GM12878 (cell line): ENCODE data around the gene IRF9. TPM values are rescaled to one million over a fixed set of nuclear protein-coding genes. Genes with fewer than 3 reads are reported as not detected.

Source experiments
- ATF3 ChIP-seq: IDR thresholded peaks from 2 replicates; pipeline ENCODE4 v1.6.1; 2011; ENCODE audit warnings: low read depth, mild to moderate bottlenecking, low read length, moderate library complexity, borderline replicate concordance; ENCODE audit errors: extremely low read depth
- CBX3 ChIP-seq: fragments of 200-600 bp; sonication (generic); IDR thresholded peaks from 2 replicates; pipeline ENCODE4 v1.6.1; 2016; ENCODE audit warnings: low read depth, borderline replicate concordance
- FOXK2 ChIP-seq: fragments of 450-650 bp; IDR thresholded peaks from 2 replicates; pipeline ENCODE4 v1.6.1; 2017; ENCODE audit warnings: mild to moderate bottlenecking, moderate library complexity
- MEF2B ChIP-seq: fragments of 450-650 bp; IDR thresholded peaks from 2 replicates; pipeline ENCODE4 v1.6.1; 2018; ENCODE audit warnings: mild to moderate bottlenecking, moderate library complexity; ENCODE audit not compliant: partially characterized antibody, poor library complexity, severe bottlenecking
- MXI1 ChIP-seq: fragments of 150-350 bp; IDR thresholded peaks from 2 replicates; pipeline ENCODE4 v1.6.1; 2011; ENCODE audit warnings: low read depth, mild to moderate bottlenecking, inconsistent platforms, low read length, improper control_type of control experiment
- NR2C1 ChIP-seq: fragments of 450-650 bp; IDR thresholded peaks from 2 replicates; pipeline ENCODE4 v1.6.1; 2017; ENCODE audit warnings: antibody characterized with exemption, mild to moderate bottlenecking, moderate library complexity
- RCOR1 ChIP-seq: conservative IDR thresholded peaks from 2 replicates; pipeline ENCODE4 v1.6.1; 2012; ENCODE audit warnings: low read depth, low read length, improper control_type of control experiment
- RELB ChIP-seq: fragments of 450-650 bp; IDR thresholded peaks from 2 replicates; pipeline ENCODE4 v1.6.1; 2017; ENCODE audit warnings: low read depth, mild to moderate bottlenecking, moderate library complexity
- SP1 ChIP-seq: IDR thresholded peaks from one replicate; pipeline ENCODE4 v1.6.1; 2011; ENCODE audit warnings: low read depth, low read length
- STAT3 ChIP-seq: IDR thresholded peaks from 2 replicates; pipeline ENCODE4 v1.6.1; 2011; ENCODE audit warnings: low read depth, low read length, improper control_type of control experiment
- ZBTB11 ChIP-seq: fragments of 450-650 bp; formaldehyde crosslinking; IDR thresholded peaks from 2 replicates; pipeline ENCODE4 v1.5.0; 2022; ENCODE audit warnings: mild to moderate bottlenecking, missing genetic modification characterization
- ZBTB4 ChIP-seq: fragments of 450-650 bp; formaldehyde crosslinking; IDR thresholded peaks from 2 replicates; pipeline ENCODE4 v1.4.0; 2022; ENCODE audit warnings: mild to moderate bottlenecking, moderate library complexity
- ZNF384 ChIP-seq: IDR thresholded peaks from 2 replicates; pipeline ENCODE4 v1.6.1; 2012; ENCODE audit warnings: low read depth, mild to moderate bottlenecking, low read length, improper control_type of control experiment, borderline replicate concordance
- ZNF622 ChIP-seq: fragments of 450-650 bp; IDR thresholded peaks from 2 replicates; pipeline ENCODE4 v1.6.1; 2017; ENCODE audit warnings: mild to moderate bottlenecking, inconsistent platforms
- ZSCAN29 ChIP-seq: fragments of 450-650 bp; IDR thresholded peaks from 2 replicates; pipeline ENCODE4 v1.6.1; 2017; ENCODE audit warnings: mild to moderate bottlenecking, moderate library complexity
- polyA plus RNA-seq, 11 experiments: library from polyadenylated mRNA; depleted of rRNA in 4 of 11; unstranded in 6 of 11; stranded (reverse) in 5 of 11; fragments of >200 nt; fragmentation: Nextera tagmentation in 4 of 11; fragmentation: Illumina TruSeq in 1 of 11; extraction: Ambion mirVana in 4 of 11; extraction: Trizol in 1 of 11; gene quantifications; 1 replicate in 1 of 11; 2 replicates in 10 of 11; pipeline versions ENCODE4 v1.2.1 to v1.2.3, GENCODE V29; 2011 to 2016; ENCODE audit warnings: inconsistent platforms in 2 of 11, missing spikeins in 2 of 11, low read depth in 1 of 11
- total RNA-seq, 4 experiments: library from RNA; depleted of rRNA in 3 of 4; stranded (reverse); fragments of >200 nt in 3 of 4; fragmentation: Illumina TruSeq in 1 of 4; extraction: Trizol in 1 of 4; gene quantifications; 2 replicates each; pipeline versions ENCODE4 v1.2.1 to v1.2.3, GENCODE V29; 2013 to 2021

The IRF9 gene
- total and polyA plus RNA-seq, 10 of the 15 experiments (the other 5 are each of a cell fraction or from before 2014, with no cell fraction given) = 47.6 to 234 (median 148) TPM

GRCh38 chr14:24160850-24161804 lies at the start of gene IRF9 (continued):
- peak; percentile 73 for TF ChIP-seq RELB
- peak; percentile 50; the same call in 1 of the 2 replicates for TF ChIP-seq MXI1
- TF ChIP-seq MEF2B = peak; percentile 84
- TF ChIP-seq NR2C1 = no peak
- no peak for TF ChIP-seq ZSCAN29
- peak; percentile 100 for TF ChIP-seq STAT3
- no peak for TF ChIP-seq CBX3
- 0 out of 2 replicates have a peak, but pooled peaks have one; percentile 23 for TF ChIP-seq FOXK2
- TF ChIP-seq ZBTB11 = no peak
- no peak for TF ChIP-seq ZNF622
- TF ChIP-seq ZBTB4 (CRISPR knock-in tag) = no peak
- TF ChIP-seq RCOR1 = no peak
- peak; percentile 48 for TF ChIP-seq SP1
- TF ChIP-seq ZNF384 = no peak
- peak; percentile 92 for TF ChIP-seq ATF3
